HEK293T (cell line): ENCODE measurements around the gene MERTK.
A peak's percentile ranks its signal among the peaks of the same experiment; 100 is the strongest.

Experiments used
- CTCF ChIA-PET: fragments of 350-600 bp; formaldehyde crosslinking; extraction: SDS; loops from one replicate; lab custom pipeline; 2021; ENCODE audit warnings: antibody characterized with exemption, inconsistent platforms; lab: Yijun Ruan, JAX
- POLR2A ChIA-PET: fragments of 350-600 bp; formaldehyde crosslinking; extraction: SDS; loops from one replicate; lab custom pipeline; 2020; ENCODE audit warnings: antibody characterized with exemption, inconsistent platforms; lab: Yijun Ruan, JAX
- DNase-seq: peaks from one replicate; pipeline ENCODE4 v3.0.0; 2012; ENCODE audit warnings: mixed read lengths; ENCODE audit errors: extremely low spot score
- ARNT ChIP-seq: fragments of 450-650 bp; IDR thresholded peaks from 2 replicates; pipeline ENCODE4 v1.6.1; 2017; ENCODE audit warnings: mild to moderate bottlenecking
- BHLHE40 ChIP-seq: fragments of 450-650 bp; IDR thresholded peaks from 2 replicates; pipeline ENCODE4 v1.6.1; 2016; ENCODE audit warnings: mild to moderate bottlenecking, moderate library complexity, borderline replicate concordance
- CTBP1 ChIP-seq: fragments of 450-650 bp; IDR thresholded peaks from 2 replicates; pipeline ENCODE4 v1.6.1; 2016; ENCODE audit warnings: borderline replicate concordance
- ELF4 ChIP-seq: fragments of 450-650 bp; IDR thresholded peaks from 2 replicates; pipeline ENCODE4 v1.6.1; 2017; ENCODE audit warnings: antibody characterized with exemption
- FOXA1 ChIP-seq: fragments of 450-650 bp; IDR thresholded peaks from 2 replicates; pipeline ENCODE4 v1.6.1; 2016; ENCODE audit warnings: mild to moderate bottlenecking
- FOXK2 ChIP-seq: fragments of 450-650 bp; IDR thresholded peaks from 2 replicates; pipeline ENCODE4 v1.6.1; 2016; ENCODE audit warnings: mild to moderate bottlenecking
- FOXM1 ChIP-seq: fragments of 450-650 bp; IDR thresholded peaks from 2 replicates; pipeline ENCODE4 v1.6.1; 2017; ENCODE audit warnings: mild to moderate bottlenecking, borderline replicate concordance
- HDGF ChIP-seq: fragments of 450-650 bp; IDR thresholded peaks from 2 replicates; pipeline ENCODE4 v1.6.1; 2017; ENCODE audit warnings: antibody characterized with exemption, borderline replicate concordance
- L3MBTL2 ChIP-seq: fragments of 450-650 bp; conservative IDR thresholded peaks from 2 replicates; pipeline ENCODE4 v1.6.1; 2016; ENCODE audit warnings: mild to moderate bottlenecking
- LEF1 ChIP-seq: fragments of 450-650 bp; IDR thresholded peaks from 2 replicates; pipeline ENCODE4 v1.6.1; 2017; ENCODE audit warnings: mild to moderate bottlenecking, borderline replicate concordance
- NFRKB ChIP-seq: fragments of 450-650 bp; IDR thresholded peaks from 2 replicates; pipeline ENCODE4 v1.6.1; 2016; ENCODE audit warnings: mild to moderate bottlenecking, moderate library complexity
- SP1 ChIP-seq: fragments of 450-650 bp; IDR thresholded peaks from 2 replicates; pipeline ENCODE4 v1.6.1; 2017
- SUZ12 ChIP-seq: fragments of 450-650 bp; IDR thresholded peaks from 2 replicates; pipeline ENCODE4 v1.6.1; 2016; ENCODE audit warnings: mild to moderate bottlenecking
- TARDBP ChIP-seq: fragments of 450-650 bp; IDR thresholded peaks from 2 replicates; pipeline ENCODE4 v1.6.1; 2016
- ZNF384 ChIP-seq: fragments of 450-650 bp; IDR thresholded peaks from 2 replicates; pipeline ENCODE4 v1.6.1; 2016
- TF ChIP-seq, protein P1 (sequence below): fragments of 450-650 bp; IDR thresholded peaks from 2 replicates; pipeline ENCODE4 v1.6.1; 2016

MERTK gene

DNA sequence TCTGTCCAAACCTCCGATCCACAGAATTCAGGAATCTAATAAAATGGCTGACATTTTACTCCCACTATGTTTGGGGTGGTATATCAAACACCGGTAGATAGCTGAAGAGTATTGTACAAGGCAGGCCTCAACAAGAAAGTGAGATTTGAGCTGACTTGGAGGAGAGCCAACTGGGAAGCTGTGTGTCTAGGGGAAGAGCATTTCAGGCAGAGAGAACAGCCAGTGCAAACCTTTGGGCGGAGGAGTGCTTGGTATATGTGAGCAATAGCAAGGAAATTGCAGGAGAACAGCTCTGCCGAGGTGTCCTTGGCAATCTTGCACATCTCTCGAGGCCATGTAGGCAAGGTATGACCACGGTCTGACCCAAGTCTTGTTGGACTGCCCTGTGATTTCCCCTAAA lies 1.8 kb upstream of the MERTK start:
- CTCF ChIA-PET, result interaction anchor here (0.5 to 1.1 kb wide), 3 partner anchors 9 to 143 kb away, joined by 3 to 4 read pairs (median 4); no protein-coding TSS in a partner anchor
- POLR2A ChIA-PET, result interaction anchor here (1.2 kb wide), 1 partner anchor 13 kb away, joined by 3 read pairs; no protein-coding TSS in a partner anchor
- no peak for TF ChIP-seq NFRKB
- no peak for TF ChIP-seq SUZ12
- TF ChIP-seq LEF1, result no peak
- TF ChIP-seq FOXA1, result no peak
- TF ChIP-seq, protein P1, sequence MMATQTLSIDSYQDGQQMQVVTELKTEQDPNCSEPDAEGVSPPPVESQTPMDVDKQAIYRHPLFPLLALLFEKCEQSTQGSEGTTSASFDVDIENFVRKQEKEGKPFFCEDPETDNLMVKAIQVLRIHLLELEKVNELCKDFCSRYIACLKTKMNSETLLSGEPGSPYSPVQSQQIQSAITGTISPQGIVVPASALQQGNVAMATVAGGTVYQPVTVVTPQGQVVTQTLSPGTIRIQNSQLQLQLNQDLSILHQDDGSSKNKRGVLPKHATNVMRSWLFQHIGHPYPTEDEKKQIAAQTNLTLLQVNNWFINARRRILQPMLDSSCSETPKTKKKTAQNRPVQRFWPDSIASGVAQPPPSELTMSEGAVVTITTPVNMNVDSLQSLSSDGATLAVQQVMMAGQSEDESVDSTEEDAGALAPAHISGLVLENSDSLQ, result no peak
- TF ChIP-seq CTBP1, result no peak
- TF ChIP-seq SP1, result no peak
- TF ChIP-seq ARNT, result no peak
- DNase-seq, result no peak

GRCh38 chr2:111897630-111897923 lies 830 bp upstream of the MERTK start:
- ChIA-PET CTCF (interaction anchor here (1.3 kb wide), 1 partner anchor 10 kb away, joined by 5 read pairs; no protein-coding TSS in a partner anchor), POLR2A (interaction anchor here (1.0 to 2.1 kb wide), 6 partner anchors 10 to 357 kb away, joined by 3 to 15 read pairs (median 4); partner anchors contain the start of genes ANAPC1 and ZC3H8)
- TF ChIP-seq, protein P1, result peak; percentile 37
- TF ChIP-seq HDGF, result no peak
- no peak for DNase-seq

DNA sequence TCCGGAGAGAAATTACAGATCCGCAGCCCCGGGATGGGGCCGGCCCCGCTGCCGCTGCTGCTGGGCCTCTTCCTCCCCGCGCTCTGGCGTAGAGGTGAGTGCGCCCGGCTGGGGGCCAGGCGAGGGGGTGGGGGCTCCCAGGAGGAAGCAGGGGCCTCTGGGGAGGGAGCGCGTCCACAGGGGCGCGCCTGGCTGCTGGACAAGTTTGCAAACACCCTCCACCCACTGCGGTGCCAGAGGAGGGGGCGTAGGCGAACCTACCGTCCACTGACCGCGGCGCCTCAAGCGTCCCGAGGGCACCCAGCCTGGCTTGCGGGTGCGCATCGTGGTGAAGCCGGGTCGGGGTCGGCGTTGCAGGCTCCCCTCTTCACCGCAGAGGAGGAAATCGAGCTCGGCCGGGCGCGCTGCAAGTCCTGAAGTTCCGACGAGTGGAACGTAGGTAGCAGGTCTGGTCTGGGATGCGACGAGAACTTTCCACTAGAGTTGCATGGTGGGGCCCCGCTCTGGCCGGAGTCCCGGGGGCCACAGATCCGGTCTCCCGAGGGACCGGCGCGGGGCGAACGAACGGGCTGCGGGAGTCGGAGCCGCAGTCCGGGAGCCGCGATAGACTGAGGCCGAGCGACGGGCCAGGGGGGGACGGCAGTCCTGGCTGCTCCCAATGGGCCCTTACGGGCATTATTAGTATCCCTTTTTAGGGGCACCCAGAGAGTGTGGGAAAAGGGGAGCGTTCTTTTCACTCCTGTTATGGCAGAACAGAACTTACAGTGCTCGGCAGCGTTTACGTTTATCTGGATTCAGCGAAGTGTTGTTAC lies 502 bp downstream of the MERTK start:
- ChIA-PET CTCF (interaction anchor here (1.3 kb wide), 1 partner anchor 11 kb away, joined by 5 read pairs; no protein-coding TSS in a partner anchor), POLR2A (interaction anchor here (0.6 to 2.1 kb wide), 5 partner anchors 15 to 356 kb away, joined by 3 to 15 read pairs (median 4); partner anchors contain the start of genes ANAPC1 and ZC3H8)
- DNase-seq, result no peak
- TF ChIP-seq SUZ12 (no peak), ZNF384 (peak; percentile 75; the same call in 1 of the 2 replicates)

DNA sequence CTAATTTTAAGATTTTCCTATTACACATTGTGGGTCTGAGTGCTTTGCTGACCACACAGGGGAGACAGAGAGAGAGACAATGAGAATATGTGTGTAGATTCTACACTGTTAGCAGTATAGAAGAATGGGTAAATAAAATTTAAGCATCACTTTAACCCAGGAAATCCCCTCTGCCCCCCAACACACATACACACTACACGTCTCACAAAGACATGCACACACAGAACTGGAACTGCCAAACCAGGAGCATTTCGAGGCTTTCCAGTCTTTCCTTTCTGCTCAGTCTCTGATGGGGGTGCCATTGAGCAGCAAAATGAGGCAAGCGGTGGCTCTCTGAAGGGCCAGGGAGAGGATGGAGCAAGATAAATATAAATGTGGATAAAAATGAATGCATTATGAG lies 2.5 kb downstream of the MERTK start:
- CTCF ChIA-PET, result no interaction called here
- no peak for TF ChIP-seq L3MBTL2
- no peak for TF ChIP-seq ELF4
- TF ChIP-seq FOXA1, result no peak
- no peak for TF ChIP-seq FOXM1
- TF ChIP-seq CTBP1, result no peak
- TF ChIP-seq ZNF384, result no peak
- TF ChIP-seq FOXK2, result no peak
- no peak for TF ChIP-seq NFRKB
- TF ChIP-seq TARDBP, result no peak
- no peak for DNase-seq
- POLR2A ChIA-PET, result interaction anchor here (1.2 kb wide), 1 partner anchor 17 kb away, joined by 3 read pairs; the partner anchor contains the start of gene ANAPC1

DNA sequence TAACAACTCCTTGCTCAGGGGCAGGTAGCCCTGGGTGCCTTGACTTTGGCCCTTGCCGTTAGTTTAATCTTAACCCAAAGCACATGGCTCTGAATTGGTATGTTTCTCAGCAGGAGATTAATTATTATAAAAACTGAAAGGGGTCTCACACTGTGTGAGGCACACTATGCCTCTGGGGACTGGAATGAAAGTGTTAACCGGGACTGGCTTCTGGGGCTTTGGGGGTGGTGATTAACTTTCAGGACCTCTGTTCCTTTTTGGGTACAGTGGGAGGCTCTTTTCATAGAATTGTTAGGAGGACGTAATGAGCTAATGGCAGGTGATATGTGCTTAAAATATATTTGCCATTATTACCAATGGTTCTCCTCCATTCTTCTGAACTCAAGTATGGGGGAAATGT lies 5.1 kb downstream of the MERTK start:
- no peak for TF ChIP-seq ZNF384
- no peak for TF ChIP-seq TARDBP
- no peak for TF ChIP-seq CTBP1
- TF ChIP-seq BHLHE40, result no peak
- TF ChIP-seq ARNT, result no peak
- TF ChIP-seq NFRKB, result no peak
- no peak for TF ChIP-seq FOXK2
- no peak for TF ChIP-seq ELF4
- TF ChIP-seq FOXA1, result no peak
- TF ChIP-seq SP1, result no peak
- no peak for TF ChIP-seq L3MBTL2
- no peak for DNase-seq
- ChIA-PET CTCF (interaction anchor here (0.7 to 1.3 kb wide), 2 partner anchors 24 to 146 kb away, joined by 5 read pairs; no protein-coding TSS in a partner anchor), POLR2A (no interaction called here)

GRCh38 chr2:111903930-111904439 lies 5.6 kb downstream of the MERTK start:
- TF ChIP-seq CTBP1 (no peak), BHLHE40 (no peak), L3MBTL2 (no peak), FOXA1 (no peak), TARDBP (no peak), SP1 (no peak)
- TF ChIP-seq, protein P1, result no peak
- POLR2A ChIA-PET, result no interaction called here
- CTCF ChIA-PET, result interaction anchor here (0.7 to 1.3 kb wide), 2 partner anchors 24 to 146 kb away, joined by 5 read pairs; no protein-coding TSS in a partner anchor
- DNase-seq, result no peak
